Dedifferentiated amniotic fluid mesenchymal stem cell (primary cell): ENCODE measurements around the gene FAAP100.
"Not testable (repeated sequence)": the region's sequence is repeated elsewhere in the genome, so short reads cannot be mapped to it uniquely, and the experiment has no call there.

ENCODE experiments used
- DNase-seq: peaks from one replicate; pipeline ENCODE4 v3.0.0-alpha.2; 2016; ENCODE audit errors: extremely low spot score

Gene FAAP100

GRCh38 chr17:81552244-81553017 lies at the start of gene FAAP100:
FAAP100 (minus strand) TSS chr17:81552353; CDS start chr17:81552330, 23 bp downstream.
- peak; percentile 41 for DNase-seq

GRCh38 chr17:81601525-81602120 lies 49.5 kb upstream of the FAAP100 start:
- DNase-seq: peak; percentile 70

GRCh38 chr17:81599719-81600486 lies 47.8 kb upstream of the FAAP100 start:
- DNase-seq: peak; percentile 33

GRCh38 chr17:81593105-81593871 lies 41.1 kb upstream of the FAAP100 start:
- DNase-seq: no peak

GRCh38 chr17:81591971-81592370 lies 39.8 kb upstream of the FAAP100 start:
- DNase-seq: no peak

- DNase-seq: no peak
Measured at GRCh38 chr17:81590121-81590520, 38.0 kb upstream of the FAAP100 start.

GRCh38 chr17:81589612-81590011 lies 37.5 kb upstream of the FAAP100 start:
- no peak for DNase-seq

GRCh38 chr17:81586096-81586495 lies 33.9 kb upstream of the FAAP100 start:
- DNase-seq: no peak

GRCh38 chr17:81584771-81585170 lies 32.6 kb upstream of the FAAP100 start:
- DNase-seq: not testable (repeated sequence)

GRCh38 chr17:81583589-81584342 lies 31.6 kb upstream of the FAAP100 start:
- DNase-seq: no peak

- no peak for DNase-seq
Measured at GRCh38 chr17:81582749-81583148, 30.6 kb upstream of the FAAP100 start.

GRCh38 chr17:81582341-81582740 lies 30.2 kb upstream of the FAAP100 start:
- DNase-seq: no peak

GRCh38 chr17:81581758-81582157 lies 29.6 kb upstream of the FAAP100 start:
- no peak for DNase-seq

GRCh38 chr17:81580481-81580880 lies 28.3 kb upstream of the FAAP100 start:
- no peak for DNase-seq

GRCh38 chr17:81579821-81580321 lies 27.7 kb upstream of the FAAP100 start:
- no peak for DNase-seq

GRCh38 chr17:81579298-81579697 lies 27.1 kb upstream of the FAAP100 start:
- no peak for DNase-seq

GRCh38 chr17:81578561-81579225 lies 26.5 kb upstream of the FAAP100 start:
- DNase-seq: no peak

GRCh38 chr17:81578038-81578441 lies 25.9 kb upstream of the FAAP100 start:
- DNase-seq: no peak

- no peak for DNase-seq
Measured at GRCh38 chr17:81577278-81578000, 25.3 kb upstream of the FAAP100 start.
